Fibroblast of the aortic adventitia (primary cell): ENCODE measurements around the gene RSF1. TPM values are rescaled to one million over a fixed set of nuclear protein-coding genes. Genes with fewer than 3 reads are reported as not detected.

Experiments
- DNase-seq: peaks from one replicate; pipeline ENCODE4 v3.0.0-alpha.2; 2010; ENCODE audit warnings: low read depth
- H3K4me3 ChIP-seq: 2 replicates; pipeline ENCODE4 v1.5.1; 2011; ENCODE audit warnings: low read depth, mild to moderate bottlenecking, control low read depth, low read length, moderate library complexity
- total RNA-seq: library from RNA; depleted of rRNA; stranded (reverse); fragments of >200 nt; gene quantifications from 2 replicates; pipeline ENCODE4 v1.2.3, GENCODE V29; 2012; ENCODE audit warnings: low replicate concordance
- TF ChIP-seq, protein P1 (sequence below): IDR thresholded peaks from 2 replicates; pipeline ENCODE4 v1.5.1; 2011; ENCODE audit warnings: mild to moderate bottlenecking, low read length, control low read depth, inconsistent platforms; ENCODE audit not compliant: insufficient read depth

RSF1 gene
- total RNA-seq, 1 donor = 44.5 TPM

DNA sequence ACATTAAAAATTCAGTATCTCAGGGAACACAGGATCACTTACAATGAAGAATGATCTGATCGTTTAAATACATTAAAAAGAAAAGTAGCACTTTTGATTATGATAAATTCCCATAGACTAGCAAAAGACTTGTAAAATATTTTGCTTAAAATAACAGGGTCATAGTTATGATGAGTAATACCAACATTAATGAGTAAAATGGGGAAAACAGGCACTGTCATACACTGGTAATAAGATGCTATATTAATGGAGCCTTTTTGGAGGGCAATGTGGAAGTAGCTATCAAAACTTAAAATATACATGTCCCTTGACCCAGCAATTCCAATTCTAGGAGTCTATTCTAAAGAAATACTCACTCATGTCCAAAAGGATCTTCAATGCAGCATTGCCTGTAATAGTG, 121.1 kb downstream of the RSF1 start:
- H3K4me3 ChIP-seq = no peak overlapping the region
- TF ChIP-seq, protein P1, sequence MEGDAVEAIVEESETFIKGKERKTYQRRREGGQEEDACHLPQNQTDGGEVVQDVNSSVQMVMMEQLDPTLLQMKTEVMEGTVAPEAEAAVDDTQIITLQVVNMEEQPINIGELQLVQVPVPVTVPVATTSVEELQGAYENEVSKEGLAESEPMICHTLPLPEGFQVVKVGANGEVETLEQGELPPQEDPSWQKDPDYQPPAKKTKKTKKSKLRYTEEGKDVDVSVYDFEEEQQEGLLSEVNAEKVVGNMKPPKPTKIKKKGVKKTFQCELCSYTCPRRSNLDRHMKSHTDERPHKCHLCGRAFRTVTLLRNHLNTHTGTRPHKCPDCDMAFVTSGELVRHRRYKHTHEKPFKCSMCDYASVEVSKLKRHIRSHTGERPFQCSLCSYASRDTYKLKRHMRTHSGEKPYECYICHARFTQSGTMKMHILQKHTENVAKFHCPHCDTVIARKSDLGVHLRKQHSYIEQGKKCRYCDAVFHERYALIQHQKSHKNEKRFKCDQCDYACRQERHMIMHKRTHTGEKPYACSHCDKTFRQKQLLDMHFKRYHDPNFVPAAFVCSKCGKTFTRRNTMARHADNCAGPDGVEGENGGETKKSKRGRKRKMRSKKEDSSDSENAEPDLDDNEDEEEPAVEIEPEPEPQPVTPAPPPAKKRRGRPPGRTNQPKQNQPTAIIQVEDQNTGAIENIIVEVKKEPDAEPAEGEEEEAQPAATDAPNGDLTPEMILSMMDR = no peak
- no peak for DNase-seq

DNA sequence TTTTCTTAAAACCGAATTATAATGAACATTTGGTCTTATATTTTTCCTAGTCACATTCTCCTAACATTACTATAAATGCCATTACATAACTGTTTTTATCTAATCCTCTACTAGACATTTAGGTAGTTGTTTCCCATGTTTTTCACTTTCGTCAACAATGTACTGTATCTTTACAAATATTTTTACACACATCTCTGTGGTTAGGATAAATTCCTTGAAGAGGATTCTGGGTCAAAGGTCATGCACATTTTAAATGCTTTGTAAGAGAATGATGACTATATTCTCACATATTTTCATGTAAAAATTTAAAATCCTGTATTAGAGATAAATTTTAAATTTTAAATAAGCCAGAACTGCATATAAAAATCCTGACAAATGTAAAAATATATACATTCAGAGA, 121.6 kb downstream of the RSF1 start:
- H3K4me3 ChIP-seq = no peak overlapping the region
- TF ChIP-seq, protein P1 = no peak
- no peak for DNase-seq

DNA sequence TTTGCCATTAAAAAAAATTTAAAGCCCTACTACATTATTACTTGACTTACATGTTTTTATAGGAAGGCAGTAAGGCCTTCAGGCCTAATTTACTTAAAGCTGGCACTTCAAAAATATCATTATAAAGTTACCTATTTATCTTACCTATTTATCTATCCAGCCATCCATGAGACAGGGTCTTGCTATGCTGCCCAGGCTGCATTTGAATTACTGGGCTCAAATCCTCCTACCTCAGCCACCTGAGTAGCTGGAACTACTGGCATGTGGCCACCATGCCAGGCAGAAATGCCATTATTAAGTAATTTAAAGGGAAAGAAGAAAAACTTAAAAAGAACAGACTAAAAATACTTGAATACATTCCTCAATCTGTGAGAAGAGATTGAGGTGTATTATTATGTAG, 122.7 kb downstream of the RSF1 start:
- TF ChIP-seq, protein P1 = no peak
- no peak for DNase-seq
- H3K4me3 ChIP-seq = no peak overlapping the region

DNA sequence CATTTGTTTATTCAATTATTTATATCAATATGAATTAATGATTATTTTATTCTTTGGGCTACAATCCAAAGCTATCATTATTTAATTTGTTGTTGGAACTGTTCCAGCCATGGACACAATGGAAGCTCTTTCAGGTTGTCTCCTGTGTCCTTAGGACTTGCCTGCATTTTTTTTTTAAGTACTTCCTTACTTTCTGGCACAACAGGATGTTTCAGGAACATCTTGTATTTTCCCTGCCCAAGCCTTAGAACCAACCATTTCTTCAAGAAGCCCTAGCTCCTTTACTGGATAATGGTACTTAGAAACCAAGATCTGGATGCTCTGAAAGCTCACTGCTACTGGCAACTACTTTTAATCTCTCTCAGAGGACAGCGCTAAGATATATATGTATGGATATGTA, 125.1 kb downstream of the RSF1 start:
- H3K4me3 ChIP-seq = no peak overlapping the region
- no peak for DNase-seq
- TF ChIP-seq, protein P1 = no peak

DNA sequence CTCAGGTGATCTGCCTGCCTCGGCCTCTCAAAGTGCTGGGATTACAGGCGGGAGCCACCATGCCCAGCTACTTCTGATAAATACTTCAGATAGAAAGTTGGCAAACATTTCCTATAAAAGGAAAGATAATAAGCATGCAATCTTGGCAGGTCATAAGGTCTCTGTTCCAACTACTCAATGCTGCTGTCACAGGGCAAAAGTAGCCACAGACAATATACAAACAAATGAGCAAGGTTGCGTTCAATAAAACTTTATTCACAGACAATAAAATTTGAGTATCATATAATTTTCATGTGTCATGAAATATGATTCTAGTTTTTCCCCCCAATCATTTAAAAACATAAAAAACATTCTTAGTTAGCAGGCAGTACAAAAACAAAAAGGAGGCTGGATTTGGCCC, 129.9 kb downstream of the RSF1 start:
- no peak for DNase-seq
- TF ChIP-seq, protein P1 = no peak
- no peak overlapping the region for H3K4me3 ChIP-seq

DNA sequence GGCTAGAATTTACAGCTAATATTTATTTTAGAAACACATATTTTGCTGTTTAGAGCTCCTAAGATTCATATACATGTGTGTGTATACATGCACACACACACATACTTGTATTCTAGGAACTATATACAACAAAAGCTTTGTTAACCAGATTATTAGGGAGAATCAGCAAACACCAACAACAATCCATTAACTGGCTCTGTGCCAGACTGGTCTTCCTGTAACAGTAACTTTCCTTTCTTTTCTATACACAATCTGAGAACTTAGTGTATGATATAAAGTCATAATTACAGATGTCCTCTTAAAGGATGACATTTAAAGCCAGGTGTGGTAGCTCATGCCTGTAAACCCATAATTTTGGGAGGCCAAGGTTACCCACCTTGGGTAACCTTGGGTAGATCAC, 133.4 kb downstream of the RSF1 start:
- TF ChIP-seq, protein P1 = no peak
- DNase-seq = no peak
- H3K4me3 ChIP-seq = no peak overlapping the region

DNA sequence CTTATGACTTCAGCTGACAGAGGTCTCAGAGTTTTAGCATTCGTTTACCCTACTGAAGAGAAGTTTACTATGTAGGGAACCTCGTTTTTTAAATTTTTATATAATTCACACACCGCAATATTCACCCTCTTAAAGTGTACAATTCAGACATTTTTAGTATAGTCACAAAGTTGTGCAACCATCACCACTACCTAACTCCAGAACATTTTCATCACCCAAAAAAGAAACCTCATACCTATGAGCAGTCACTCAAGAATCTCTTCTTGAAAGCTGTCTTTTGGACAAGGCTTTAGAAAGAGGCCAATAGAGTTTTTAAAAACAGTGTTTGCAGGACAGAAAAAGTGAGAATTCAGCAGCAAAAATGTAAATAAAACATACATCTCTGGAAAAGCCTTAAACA, 143.4 kb downstream of the RSF1 start:
- TF ChIP-seq, protein P1 = no peak

More for the DNA sequence above, 143.4 kb downstream of the RSF1 start:
- no peak overlapping the region for H3K4me3 ChIP-seq
- no peak for DNase-seq
